Retinal pigment epithelial cell (primary cell): ENCODE measurements around the gene GPR141.

Source experiments
- DNase-seq: peaks from one replicate; pipeline ENCODE4 v3.0.0-alpha.2; 2010; ENCODE audit warnings: low read depth
- H3K4me3 ChIP-seq: 2 replicates; pipeline ENCODE4 v1.5.1; 2011; ENCODE audit warnings: mild to moderate bottlenecking, low read length, control low read depth, moderate library complexity
- TF ChIP-seq, protein P1 (sequence below): conservative IDR thresholded peaks from 2 replicates; pipeline ENCODE4 v1.5.1; 2011; ENCODE audit warnings: low read depth, low read length, control low read depth, inconsistent platforms

Gene GPR141

DNA sequence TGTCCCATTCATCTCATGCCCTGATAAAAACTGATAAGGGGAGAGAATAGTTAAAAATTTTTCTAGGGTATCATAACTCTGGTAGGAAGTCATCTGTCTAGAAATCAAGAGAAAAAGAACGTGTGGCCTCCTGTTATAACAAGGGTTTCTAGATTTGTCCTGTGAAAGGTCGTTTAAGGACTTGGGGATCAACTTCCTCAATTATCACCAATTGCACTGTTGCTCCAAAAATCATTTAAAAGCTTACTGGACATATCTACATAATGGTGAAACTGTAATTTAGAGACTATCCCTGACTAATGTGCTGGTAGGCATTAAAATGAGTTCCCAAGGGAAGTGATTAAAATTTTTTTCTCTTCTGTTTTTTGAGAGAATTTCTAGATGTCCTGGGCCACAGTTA is 58.2 kb downstream of the GPR141 start:
- no peak for DNase-seq
- H3K4me3 ChIP-seq, result no peak overlapping the region
- TF ChIP-seq, protein P1, sequence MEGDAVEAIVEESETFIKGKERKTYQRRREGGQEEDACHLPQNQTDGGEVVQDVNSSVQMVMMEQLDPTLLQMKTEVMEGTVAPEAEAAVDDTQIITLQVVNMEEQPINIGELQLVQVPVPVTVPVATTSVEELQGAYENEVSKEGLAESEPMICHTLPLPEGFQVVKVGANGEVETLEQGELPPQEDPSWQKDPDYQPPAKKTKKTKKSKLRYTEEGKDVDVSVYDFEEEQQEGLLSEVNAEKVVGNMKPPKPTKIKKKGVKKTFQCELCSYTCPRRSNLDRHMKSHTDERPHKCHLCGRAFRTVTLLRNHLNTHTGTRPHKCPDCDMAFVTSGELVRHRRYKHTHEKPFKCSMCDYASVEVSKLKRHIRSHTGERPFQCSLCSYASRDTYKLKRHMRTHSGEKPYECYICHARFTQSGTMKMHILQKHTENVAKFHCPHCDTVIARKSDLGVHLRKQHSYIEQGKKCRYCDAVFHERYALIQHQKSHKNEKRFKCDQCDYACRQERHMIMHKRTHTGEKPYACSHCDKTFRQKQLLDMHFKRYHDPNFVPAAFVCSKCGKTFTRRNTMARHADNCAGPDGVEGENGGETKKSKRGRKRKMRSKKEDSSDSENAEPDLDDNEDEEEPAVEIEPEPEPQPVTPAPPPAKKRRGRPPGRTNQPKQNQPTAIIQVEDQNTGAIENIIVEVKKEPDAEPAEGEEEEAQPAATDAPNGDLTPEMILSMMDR, result no peak

DNA sequence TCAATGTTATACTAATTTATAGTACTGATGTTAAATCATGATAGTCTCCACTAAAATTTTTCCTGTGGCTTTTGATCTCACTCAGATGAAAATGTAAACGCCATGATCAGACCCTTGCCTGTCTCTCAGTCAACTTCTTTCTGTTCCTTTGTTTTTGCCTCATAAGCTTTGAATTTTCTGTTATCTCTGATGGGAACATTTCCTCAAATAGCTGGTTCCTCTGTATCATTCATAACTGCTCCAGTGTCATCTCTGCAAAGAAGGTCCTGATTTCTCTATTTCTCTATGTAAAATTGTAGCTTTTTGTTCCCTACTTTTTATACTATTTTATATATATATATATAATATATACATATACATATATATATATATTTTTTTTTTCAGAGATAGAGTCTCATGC is 67.5 kb downstream of the GPR141 start:
- no peak overlapping the region for H3K4me3 ChIP-seq
- no peak for DNase-seq
- TF ChIP-seq, protein P1, result no peak

DNA sequence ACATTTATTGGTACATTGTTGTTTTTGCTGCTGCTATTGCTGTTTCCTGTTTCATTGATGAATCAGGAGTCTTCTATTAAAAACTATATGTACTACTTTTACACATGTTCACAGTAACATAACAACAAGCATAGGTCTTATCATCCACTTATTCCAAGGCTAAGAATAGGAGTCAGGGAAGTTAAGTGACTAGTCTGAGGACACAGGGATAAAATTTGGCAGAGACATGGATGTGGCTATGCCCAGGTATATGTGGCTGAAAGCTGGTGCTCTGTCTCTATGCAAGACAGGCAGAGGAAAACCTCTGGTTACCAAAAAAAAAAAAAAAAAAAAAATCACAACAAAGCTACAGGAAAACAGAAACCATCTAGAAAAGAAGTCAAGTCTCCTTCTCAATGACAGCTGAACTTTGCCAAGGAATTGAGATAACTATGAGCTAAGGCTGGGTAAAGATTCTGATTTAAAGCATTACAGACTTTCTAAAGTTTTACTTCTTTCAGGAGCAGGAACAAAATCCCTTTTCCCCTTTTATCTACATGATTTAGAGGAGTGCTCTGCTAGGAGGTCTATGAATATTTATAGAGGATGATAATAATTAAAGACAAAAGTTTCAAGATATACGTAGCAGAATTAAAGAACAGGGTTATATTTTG is 70.0 kb downstream of the GPR141 start:
- no peak for DNase-seq
- no peak overlapping the region for H3K4me3 ChIP-seq
- TF ChIP-seq, protein P1, result no peak

DNA sequence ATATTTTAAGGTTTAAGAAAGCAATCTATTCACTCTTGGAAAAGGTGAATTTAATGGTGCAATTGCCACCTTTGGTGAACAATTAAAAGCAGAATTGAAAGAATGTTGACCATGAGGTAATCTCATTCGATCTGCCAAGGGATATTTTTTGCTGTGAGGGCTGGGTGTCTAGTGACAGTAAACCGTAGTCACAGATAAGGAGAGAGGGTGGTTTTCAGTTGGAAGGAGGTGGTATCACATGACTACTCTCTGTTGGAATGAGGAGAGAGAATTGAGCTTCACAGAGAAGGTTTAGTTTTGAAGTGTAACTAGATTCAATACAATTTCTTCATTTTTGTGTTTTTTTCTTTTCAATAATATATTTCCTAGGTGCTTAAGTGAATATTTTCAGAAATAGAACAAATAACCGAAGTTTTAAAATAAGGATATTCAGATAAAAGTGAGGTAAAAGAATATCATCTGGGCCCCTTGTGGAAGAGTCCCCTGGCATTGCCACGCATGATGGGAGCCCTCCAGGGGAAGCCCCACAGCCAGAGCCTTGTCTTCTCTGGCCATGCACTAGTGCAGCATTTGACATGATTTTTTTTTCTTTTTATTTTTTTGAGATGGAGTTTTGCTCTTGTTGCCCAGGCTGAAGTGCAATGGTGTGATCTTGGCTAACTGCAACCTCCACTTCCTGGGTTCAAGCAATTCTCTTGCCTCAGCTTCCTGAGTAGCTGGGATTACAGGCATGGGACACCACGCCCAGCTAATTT is 73.4 kb downstream of the GPR141 start:
- no peak for DNase-seq
- TF ChIP-seq, protein P1, result no peak
- H3K4me3 ChIP-seq, result no peak overlapping the region

DNA sequence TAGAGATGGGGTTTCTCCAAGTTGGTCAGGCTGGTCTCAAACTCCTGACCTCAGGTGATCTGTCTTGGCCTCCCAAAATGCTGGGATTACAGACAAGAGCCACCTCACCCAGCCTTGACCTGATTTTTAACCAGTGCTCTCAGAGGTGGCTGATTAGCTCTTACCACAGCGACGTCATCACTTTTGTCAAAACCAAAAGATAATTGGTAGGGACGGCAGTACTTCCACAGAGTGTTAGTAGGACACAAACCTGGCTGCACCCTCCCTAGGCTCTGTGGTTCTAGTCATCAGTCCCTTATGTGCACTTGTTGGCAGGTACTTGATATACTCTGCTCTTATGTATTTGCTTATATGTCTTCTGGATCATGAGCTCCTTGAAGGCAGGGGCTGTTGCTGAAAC is 74.0 kb downstream of the GPR141 start:
- DNase-seq, result no peak
- TF ChIP-seq, protein P1, result no peak
- H3K4me3 ChIP-seq, result no peak overlapping the region

DNA sequence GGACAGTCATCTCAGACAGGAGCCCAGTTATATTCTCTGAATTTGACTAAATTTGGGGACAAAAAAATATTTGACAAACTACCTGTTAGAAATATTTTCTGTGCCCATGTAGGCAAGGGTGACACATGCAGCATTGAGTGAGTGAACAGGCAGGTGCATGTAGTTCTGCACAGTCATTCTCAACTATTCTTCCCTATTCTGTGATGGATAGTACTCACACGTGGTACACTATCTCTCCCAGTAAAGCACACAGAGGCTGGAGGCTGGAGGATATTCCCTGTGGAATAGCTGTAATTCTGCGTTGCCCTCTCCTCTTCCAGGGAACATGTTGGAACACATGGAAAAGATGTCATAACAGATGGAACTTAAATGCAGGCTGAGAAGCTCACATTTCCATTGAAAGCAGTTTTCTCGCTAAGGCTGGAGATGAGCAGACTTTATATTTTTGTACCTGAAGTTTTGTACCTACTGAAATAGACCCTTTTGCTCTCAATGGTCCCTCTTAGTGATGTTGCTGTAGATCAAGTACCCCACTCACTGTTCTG is 75.0 kb downstream of the GPR141 start:
- DNase-seq, result no peak
- no peak overlapping the region for H3K4me3 ChIP-seq
- TF ChIP-seq, protein P1, result no peak
